GM21529 (cell line): Measurements from ENCODE around the gene MYLK3.

Source experiments
- ATAC-seq: cut with Tn5 transposase; IDR thresholded peaks from one replicate; pipeline ENCODE4 v1.9.1; 2021; ENCODE audit not compliant: unreplicated experiment

MYLK3 gene

GRCh38 chr16:46759309-46759708 lies 11.2 kb upstream of the MYLK3 start:
- no peak for ATAC-seq

- ATAC-seq, result no peak
Measured at GRCh38 chr16:46757339-46758050, 9.4 kb upstream of the MYLK3 start.

- ATAC-seq, result no peak
Measured at GRCh38 chr16:46756772-46757171, 8.6 kb upstream of the MYLK3 start.

- ATAC-seq, result no peak
Measured at GRCh38 chr16:46753015-46753414, 4.9 kb upstream of the MYLK3 start.

DNA sequence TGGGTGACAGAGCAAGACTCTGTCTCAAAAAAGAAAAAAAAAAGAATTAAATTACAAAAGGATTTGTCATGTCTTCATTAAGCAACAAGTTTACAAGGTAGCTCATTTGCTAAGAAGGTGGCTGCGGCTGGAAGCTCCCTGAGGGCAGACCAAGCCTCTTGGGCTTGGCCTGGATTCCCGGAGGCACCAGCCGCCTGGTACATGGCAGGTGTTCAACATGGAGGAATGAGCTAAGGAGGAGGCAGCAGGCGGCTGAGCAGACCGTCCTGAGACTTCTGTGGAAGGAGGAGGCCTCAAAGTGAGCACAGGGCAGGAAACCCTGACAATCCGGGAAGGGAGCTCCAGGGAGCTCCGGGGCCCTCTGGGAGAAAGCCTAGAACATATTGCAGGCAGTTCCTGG lies 3.2 kb upstream of the MYLK3 start:
- no peak for ATAC-seq

DNA sequence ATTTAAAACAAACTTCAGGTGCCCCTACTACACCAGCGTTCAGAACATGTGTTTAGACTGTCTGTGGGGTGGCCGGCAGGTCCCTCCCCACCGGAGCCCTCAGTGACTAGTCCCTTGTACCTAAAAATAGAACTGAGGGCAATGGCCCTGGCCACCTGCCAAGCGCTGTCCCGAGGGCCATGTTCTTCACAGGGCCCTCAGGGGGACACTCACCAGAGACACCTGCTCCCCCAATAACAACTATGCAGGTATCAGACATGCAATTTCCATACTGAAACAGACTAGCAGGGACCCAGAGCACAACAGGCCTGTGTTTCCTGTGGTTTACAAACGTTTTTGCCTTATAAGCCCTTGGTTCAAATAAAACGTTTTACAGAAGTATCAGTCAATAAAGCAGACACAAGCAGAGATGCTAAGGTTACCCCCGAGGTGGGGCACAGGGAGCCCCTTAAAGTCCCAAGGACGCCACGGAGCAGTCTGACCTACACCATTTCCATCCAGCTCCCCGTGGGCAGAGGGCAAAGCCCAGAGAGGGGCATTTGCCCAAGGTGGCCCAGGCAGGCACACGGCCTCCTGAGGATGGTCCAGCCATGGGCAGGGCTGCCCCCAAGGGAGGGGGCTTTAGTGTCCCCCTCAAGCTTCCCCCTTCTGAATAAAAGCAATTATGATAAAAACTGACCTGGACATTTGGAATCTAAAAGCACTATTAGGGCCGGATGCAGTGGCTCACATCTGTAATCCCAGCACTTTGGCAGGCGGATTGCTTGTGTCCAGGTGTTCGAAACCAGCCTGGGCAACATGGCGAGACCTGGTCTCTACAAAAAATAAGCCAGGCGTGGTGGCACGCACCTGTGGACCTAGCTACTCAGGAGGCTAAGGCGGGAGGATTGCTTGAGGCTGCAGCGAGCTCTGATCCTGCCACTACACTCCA lies 896 bp upstream of the MYLK3 start:
- peak; percentile 80 for ATAC-seq

GRCh38 chr16:46746821-46747776 lies 1.0 kb downstream of the MYLK3 start:
- ATAC-seq, result no peak

- ATAC-seq, result no peak
Measured at GRCh38 chr16:46745617-46746016, 2.5 kb downstream of the MYLK3 start.

GRCh38 chr16:46743232-46743719 lies 4.9 kb downstream of the MYLK3 start:
- ATAC-seq, result peak; percentile 65

DNA sequence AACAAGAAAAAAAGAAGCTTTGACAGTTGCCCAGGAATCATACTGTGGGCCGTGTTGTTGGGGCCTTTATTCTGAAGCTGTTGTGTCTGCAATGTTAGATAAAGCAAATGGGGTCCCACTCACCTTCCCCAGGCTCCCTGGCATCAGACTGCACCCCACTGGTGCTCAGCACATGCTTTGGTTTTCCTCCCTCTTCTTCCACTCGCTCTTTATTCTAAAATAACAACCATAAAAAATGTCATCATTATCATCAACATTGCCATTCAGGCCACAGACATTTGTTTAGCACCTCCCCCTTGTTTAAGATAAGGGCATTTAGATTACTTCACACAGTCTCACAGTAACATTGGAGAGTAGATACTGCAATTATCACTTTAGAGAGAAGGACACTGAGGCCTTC lies 8.2 kb downstream of the MYLK3 start:
- no peak for ATAC-seq

GRCh38 chr16:46737621-46738214 lies 10.4 kb downstream of the MYLK3 start:
- ATAC-seq, result no peak

GRCh38 chr16:46736695-46737094 lies 11.4 kb downstream of the MYLK3 start:
- no peak for ATAC-seq

GRCh38 chr16:46733319-46733830 lies 14.8 kb downstream of the MYLK3 start:
- no peak for ATAC-seq

DNA sequence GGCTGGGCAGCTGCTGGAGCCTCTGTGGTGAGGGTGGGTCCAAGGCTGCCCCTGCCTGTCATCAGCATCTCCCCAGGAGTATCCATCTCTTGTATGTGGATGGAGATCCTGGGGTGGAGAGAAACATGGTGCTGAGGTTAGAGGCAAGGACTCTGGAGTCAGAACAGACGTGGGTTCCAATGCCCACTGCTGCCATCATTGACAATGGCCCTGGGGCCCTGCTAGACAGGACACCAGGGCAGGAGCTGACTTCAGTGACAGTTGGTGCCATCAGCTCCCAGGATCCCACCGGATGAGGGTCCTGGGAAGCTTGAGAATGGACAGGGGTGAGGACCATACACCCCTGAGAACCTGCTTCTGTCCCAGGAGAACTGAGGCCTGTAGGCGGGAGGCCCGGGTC lies 15.6 kb downstream of the MYLK3 start:
- ATAC-seq, result no peak

DNA sequence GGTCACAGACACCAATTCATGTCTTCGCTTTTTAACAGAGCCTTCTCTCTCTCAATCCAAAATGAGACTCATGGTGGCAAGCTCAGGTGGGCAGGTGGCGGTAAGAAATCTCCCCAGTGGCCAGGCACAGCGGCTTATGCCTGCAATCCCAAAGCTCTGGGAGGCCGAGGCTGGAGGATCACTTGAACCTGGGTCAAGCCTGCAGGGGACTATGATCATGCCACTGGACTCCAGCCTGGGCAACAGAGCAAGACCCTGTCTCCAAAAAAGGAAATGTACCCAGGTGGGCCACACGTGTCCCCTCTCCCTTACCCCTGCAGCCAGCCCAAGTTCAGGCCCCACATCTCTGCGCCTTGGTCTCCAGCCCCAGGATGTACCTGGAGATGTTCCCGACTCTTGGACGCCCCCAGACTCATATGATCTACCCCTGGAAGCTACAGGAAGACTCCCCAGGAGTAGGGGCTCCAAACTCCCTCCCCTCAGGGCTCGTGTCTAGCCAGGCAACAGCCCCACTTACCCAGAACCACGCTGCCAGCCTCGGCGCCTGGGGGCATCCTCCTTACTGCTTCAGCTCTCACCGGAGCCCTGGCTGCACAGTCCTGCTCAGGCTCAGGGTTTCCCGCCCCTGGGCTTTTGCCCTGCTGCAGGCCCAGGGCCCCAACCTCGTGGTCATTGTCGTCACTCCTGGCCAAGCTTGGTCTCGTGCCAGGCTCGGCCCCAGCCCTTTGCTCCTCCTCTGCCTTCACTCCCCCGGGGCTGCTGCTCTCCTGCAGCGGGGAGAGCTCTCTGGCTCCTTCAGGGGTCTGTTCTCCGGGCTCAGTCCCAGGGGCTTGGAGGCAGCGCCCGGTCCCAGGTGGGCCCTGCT lies 16.2 kb downstream of the MYLK3 start:
- ATAC-seq, result no peak

DNA sequence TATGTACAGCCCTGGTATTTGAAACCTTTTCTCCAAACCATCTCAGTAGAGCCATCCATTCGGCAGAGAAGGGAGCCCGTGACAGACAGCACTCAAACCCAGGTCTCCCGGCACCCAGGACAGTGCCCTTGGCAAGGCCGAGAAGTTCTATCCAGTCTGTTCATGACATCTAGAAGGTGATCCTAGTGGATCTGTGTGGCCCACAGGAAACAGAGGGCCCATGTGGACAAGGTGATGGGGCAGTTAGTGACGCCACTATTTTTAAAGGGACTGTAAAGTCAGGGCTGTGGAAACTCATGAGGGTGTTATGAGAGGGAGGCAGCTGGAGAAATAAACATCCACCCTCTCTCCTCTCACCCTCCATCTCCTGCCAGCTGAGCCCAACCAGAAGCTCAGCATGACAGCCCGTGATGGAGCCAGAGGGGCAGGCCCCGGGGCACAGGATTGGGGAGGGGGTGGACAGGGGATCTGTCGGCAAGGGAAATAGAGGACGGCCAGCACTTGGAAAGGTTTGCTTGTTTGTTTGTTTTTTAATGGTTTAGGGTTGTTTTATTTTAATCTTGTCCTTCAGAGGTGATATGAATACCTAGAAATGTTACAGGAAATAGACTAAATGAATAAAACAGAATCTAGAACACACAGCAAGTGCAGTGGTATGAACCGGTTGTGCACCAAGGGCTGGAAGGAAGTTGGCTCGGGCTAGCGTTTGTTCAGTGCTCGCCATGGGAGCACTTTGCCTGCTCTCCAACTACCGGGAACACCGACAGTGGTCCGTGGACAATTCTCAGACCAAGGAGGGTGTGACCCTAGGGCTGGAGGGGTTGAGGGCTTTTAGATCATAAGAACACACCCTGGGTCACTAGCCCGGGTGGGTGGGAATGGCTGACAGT lies 17.1 kb downstream of the MYLK3 start:
- no peak for ATAC-seq

GRCh38 chr16:46730126-46730525 lies 18.0 kb downstream of the MYLK3 start:
- ATAC-seq, result no peak

DNA sequence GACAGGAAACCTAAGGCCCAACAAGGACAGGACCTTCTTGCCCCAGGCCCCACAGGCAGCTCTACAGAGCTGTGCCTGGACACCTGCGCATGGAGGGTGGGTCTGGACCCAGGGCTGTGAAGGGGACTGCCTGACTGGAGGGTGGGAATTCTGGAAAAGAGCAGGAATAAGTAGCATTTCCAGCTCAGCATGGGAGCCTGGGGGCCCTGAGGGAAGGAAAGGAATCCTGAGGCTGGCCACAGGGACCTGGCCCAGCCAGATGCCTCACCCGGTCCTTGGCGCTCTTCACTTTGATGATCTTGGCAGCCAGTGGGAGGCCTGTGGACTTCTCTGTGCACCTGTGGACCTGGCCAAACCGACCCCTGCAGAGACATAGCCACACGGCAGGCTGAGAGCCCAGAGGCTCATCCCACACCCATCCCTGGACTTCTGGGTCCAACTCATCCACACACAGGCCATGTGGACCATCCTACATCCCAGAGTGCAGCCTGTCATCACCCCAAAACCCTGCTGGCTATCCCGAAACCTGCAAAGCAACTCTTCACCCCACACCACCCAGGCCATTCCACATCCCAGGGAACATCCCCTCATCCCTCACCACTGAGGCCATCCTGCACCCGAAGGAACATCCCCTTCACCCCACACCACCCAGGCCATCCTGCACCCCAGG lies 18.7 kb downstream of the MYLK3 start:
- ATAC-seq, result no peak
